Breast epithelium (tissue), 4 donors: ENCODE data around the gene RPS5. TPM values are rescaled to one million over a fixed set of nuclear protein-coding genes. Genes with fewer than 3 reads are reported as not detected.
"Not testable (repeated sequence)": the region's sequence is repeated elsewhere in the genome, so short reads cannot be mapped to it uniquely, and the experiment has no call there.

ENCODE experiments used
- DNase-seq, 2 donors: peaks; one replicate each; pipeline ENCODE4 v3.0.0-alpha.2; 2019; ENCODE audit warnings: low spot score in 2 of 2
- H3K27ac ChIP-seq, 2 donors: fragments of 200-600 bp; sonication (generic) in 1 of 2; one replicate each; pipeline ENCODE4 v1.5.1; 2016 to 2019; ENCODE audit warnings: mild to moderate bottlenecking in 1 of 2
- H3K27me3 ChIP-seq, 2 donors: fragments of 200-600 bp; sonication (generic) in 1 of 2; one replicate each; pipeline versions ENCODE4 v1.5.1 to v1.6.0; 2017 to 2019; ENCODE audit warnings: control low read depth in 1 of 2, mild to moderate bottlenecking in 1 of 2
- H3K36me3 ChIP-seq: fragments of 200-600 bp; one replicate; pipeline ENCODE4 v1.5.1; 2019
- H3K4me1 ChIP-seq, 2 donors: fragments of 200-600 bp; sonication (generic); one replicate each; pipeline ENCODE4 v1.5.1; 2016 to 2019; ENCODE audit warnings: control low read depth in 1 of 2
- H3K4me3 ChIP-seq, 3 donors: fragments of 200-600 bp; sonication (generic); 1 replicate in 2 of 3; 2 replicates in 1 of 3; pipeline ENCODE4 v1.5.1; 2016 to 2019; ENCODE audit warnings: mild to moderate bottlenecking in 3 of 3, moderate library complexity in 2 of 3
- H3K9me3 ChIP-seq, 2 donors: fragments of 200-600 bp; sonication (generic) in 1 of 2; one replicate each; pipeline ENCODE4 v1.5.1; 2016 to 2019; ENCODE audit warnings: control low read depth in 1 of 2
- CTCF ChIP-seq, 3 donors: fragments of 450-650 bp; IDR thresholded peaks; one replicate each; pipeline ENCODE4 v1.5.1; 2016 to 2017; ENCODE audit warnings: antibody characterized with exemption in 3 of 3, mild to moderate bottlenecking in 3 of 3, moderate library complexity in 3 of 3
- POLR2A ChIP-seq: fragments of 450-650 bp; IDR thresholded peaks from one replicate; pipeline ENCODE4 v1.6.1; 2016; ENCODE audit warnings: antibody characterized with exemption, mild to moderate bottlenecking, moderate library complexity
- POLR2AphosphoS5 ChIP-seq, 3 donors: sonication (generic); formaldehyde crosslinking; IDR thresholded peaks; one replicate each; pipeline ENCODE4 v1.6.1; 2017; ENCODE audit warnings: antibody characterized with exemption in 3 of 3
- intact Hi-C: fragments of 100-400 bp; cut with DNase I; formaldehyde crosslinking; loops from one replicate; pipeline ENCODE4 v1.15.1; 2023; ENCODE audit warnings: low total_unique reads
- total RNA-seq, 3 donors: library from RNA; depleted of rRNA; stranded (reverse); fragments of >200 nt; gene quantifications; one replicate each; pipeline ENCODE4 v1.1.0, GENCODE V29; 2016

Gene RPS5
- total RNA-seq, 3 donors from 2014 or later, result 1,794 to 2,659 (median 2,022) TPM

GRCh38 chr19:58346961-58347929 lies 39.8 kb upstream of the RPS5 start:
- TF ChIP-seq CTCF (IDR thresholded peaks at IDR 0.05), result no peak
- TF ChIP-seq POLR2AphosphoS5 (IDR thresholded peaks at IDR 0.05), result peak in 2 of 3 donors; percentile 52 to 72
- peak; percentile 15 for TF ChIP-seq POLR2A
- DNase-seq, result peak; percentile 42 to 62
- H3K27me3 ChIP-seq, result no peaks in the 10 kb centered on the region

GRCh38 chr19:58348080-58348479 lies 39.0 kb upstream of the RPS5 start:
- H3K36me3 ChIP-seq, DNase-seq, H3K9me3 ChIP-seq, H3K4me1 ChIP-seq, H3K27me3 ChIP-seq, intact Hi-C loops: not testable (repeated sequence)
- H3K27ac ChIP-seq, result peak overlapping the region; percentile 86 to 93
- H3K4me3 ChIP-seq, result peak overlapping the region; percentile 52 to 97 (median 60)

More at GRCh38 chr19:58346961-58347929, 39.8 kb upstream of the RPS5 start:
- Histone ChIP-seq H3K9me3 (no peaks in the 10 kb centered on the region), H3K4me1 (no peaks in the 10 kb centered on the region), H3K27ac (peak overlapping the region; percentile 86 to 93), H3K4me3 (peak overlapping the region; percentile 52 to 97 (median 60)), H3K36me3 (no peaks in the 10 kb centered on the region)
- intact Hi-C loops, result no loop called here

GRCh38 chr19:58349590-58349989 lies 37.5 kb upstream of the RPS5 start:
- TF ChIP-seq POLR2A, result no peak
- H3K4me3 ChIP-seq, result no peak overlapping the region
- H3K27ac ChIP-seq, result no peak overlapping the region
- H3K36me3 ChIP-seq, result no peaks in the 10 kb centered on the region
- H3K4me1 ChIP-seq, result no peaks in the 10 kb centered on the region
- intact Hi-C loops, result no loop called here
- H3K27me3 ChIP-seq, result no peaks in the 10 kb centered on the region
- no peaks in the 10 kb centered on the region for H3K9me3 ChIP-seq
- DNase-seq, result no peak

DNA sequence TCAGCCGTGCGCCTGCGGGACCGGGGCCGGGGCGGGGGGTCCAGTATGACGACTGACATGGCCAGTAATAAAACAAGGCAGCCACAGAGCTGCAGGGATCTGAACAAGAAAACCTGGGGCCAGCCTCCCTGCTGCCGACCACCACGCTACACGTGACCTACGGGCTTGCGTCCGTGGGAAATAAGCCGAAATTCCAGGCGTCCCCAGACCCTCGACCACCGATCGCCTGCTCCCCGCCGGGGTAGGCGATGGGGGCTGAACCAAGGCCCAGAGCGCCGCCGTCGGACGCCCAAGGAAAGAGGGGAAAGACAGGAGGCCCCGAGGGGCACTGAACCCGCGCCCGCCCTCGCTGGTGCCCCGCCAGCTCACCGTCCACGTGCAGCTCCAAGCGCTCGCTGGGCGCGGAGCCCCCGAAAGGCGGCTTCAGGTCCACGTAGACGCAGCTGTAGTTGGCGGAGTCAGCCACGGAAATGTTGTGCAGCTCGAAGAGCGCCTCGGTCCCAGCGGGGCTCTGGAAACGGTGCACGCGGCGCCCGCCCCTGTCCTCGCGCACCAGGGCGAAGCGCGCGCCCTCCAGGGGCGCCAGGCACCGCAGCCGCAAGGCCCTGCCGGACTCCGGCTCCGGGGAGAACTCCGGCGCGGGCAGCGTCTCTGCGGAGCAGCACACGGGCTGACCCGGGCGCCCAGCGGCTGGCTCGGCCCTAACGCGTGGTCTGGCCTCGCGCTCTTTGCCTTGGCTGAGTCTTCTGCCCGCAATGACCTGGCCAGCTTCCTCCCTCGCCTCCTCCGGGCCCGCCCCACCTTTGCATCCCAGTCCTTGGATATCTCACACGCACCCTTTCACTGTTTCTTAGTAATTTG lies 36.8 kb upstream of the RPS5 start:
- no peak for TF ChIP-seq CTCF (IDR thresholded peaks at IDR 0.05)
- no peak for TF ChIP-seq POLR2AphosphoS5 (IDR thresholded peaks at IDR 0.05)
- no peak for TF ChIP-seq POLR2A
- Histone ChIP-seq H3K27me3 (no peaks in the 10 kb centered on the region), H3K4me1 (no peaks in the 10 kb centered on the region), H3K9me3 (no peaks in the 10 kb centered on the region), H3K36me3 (no peaks in the 10 kb centered on the region), H3K27ac (no peak overlapping the region), H3K4me3 (peak overlapping the region in 2 of 3 donors; percentile 7 to 28)
- intact Hi-C loops, result no loop called here
- DNase-seq, result no peak

GRCh38 chr19:58350871-58351557 lies 36.1 kb upstream of the RPS5 start:
- intact Hi-C loops, result no loop called here
- no peak for TF ChIP-seq POLR2AphosphoS5 (IDR thresholded peaks at IDR 0.05)
- TF ChIP-seq CTCF (IDR thresholded peaks at IDR 0.05), result no peak
- TF ChIP-seq POLR2A, result no peak

More at GRCh38 chr19:58350871-58351557, 36.1 kb upstream of the RPS5 start:
- Histone ChIP-seq H3K27me3 (no peaks in the 10 kb centered on the region), H3K4me3 (no peak overlapping the region), H3K4me1 (no peaks in the 10 kb centered on the region), H3K27ac (no peak overlapping the region), H3K36me3 (no peaks in the 10 kb centered on the region), H3K9me3 (no peaks in the 10 kb centered on the region)
- DNase-seq, result no peak
